ENCODE results near the gene PDE6G.
"Not testable (repeated sequence)": the region's sequence is repeated elsewhere in the genome, so short reads cannot be mapped to it uniquely, and the experiment has no call there.

Gene PDE6G

GRCh38 chr17:81635431-81635830 lies 20.9 kb downstream of the PDE6G start:
- no peak for DNase-seq (ENCODE audit: low read depth)

GRCh38 chr17:81631482-81631881 lies 24.9 kb downstream of the PDE6G start:
- no peak for DNase-seq (ENCODE audit: low read depth)

GRCh38 chr17:81630274-81630673 lies 26.1 kb downstream of the PDE6G start:
- no peak for DNase-seq (ENCODE audit: low read depth)

- no peak for DNase-seq (ENCODE audit: low read depth)
Observed at GRCh38 chr17:81621494-81622130, 34.7 kb downstream of the PDE6G start.

- not testable (repeated sequence) for DNase-seq (ENCODE audit: low read depth)
Observed at GRCh38 chr17:81618307-81618706, 38.0 kb downstream of the PDE6G start.

- DNase-seq (ENCODE audit: low read depth): no peak
Observed at GRCh38 chr17:81616877-81617276, 39.5 kb downstream of the PDE6G start.

GRCh38 chr17:81615401-81615930 lies 40.9 kb downstream of the PDE6G start:
- no peak for DNase-seq (ENCODE audit: low read depth)

- DNase-seq (ENCODE audit: low read depth): no peak
Observed at GRCh38 chr17:81612172-81612970, 44.0 kb downstream of the PDE6G start.

- DNase-seq (ENCODE audit: low read depth): no peak
Observed at GRCh38 chr17:81609541-81610311, 46.6 kb downstream of the PDE6G start.

GRCh38 chr17:81608605-81609004 lies 47.7 kb downstream of the PDE6G start:
- DNase-seq (ENCODE audit: low read depth): no peak

GRCh38 chr17:81608082-81608481 lies 48.3 kb downstream of the PDE6G start:
- no peak for DNase-seq (ENCODE audit: low read depth)

GRCh38 chr17:81607431-81607830 lies 48.9 kb downstream of the PDE6G start:
- DNase-seq (ENCODE audit: low read depth): no peak

GRCh38 chr17:81603846-81604610 lies 52.3 kb downstream of the PDE6G start:
- DNase-seq (ENCODE audit: low read depth): no peak

GRCh38 chr17:81601525-81602120 lies 54.7 kb downstream of the PDE6G start:
- DNase-seq (ENCODE audit: low read depth): peak; percentile 5

Data from stimulated activated CD8-positive, alpha-beta memory T cell treated with anti-CD3 and anti-CD28 coated beads, Interleukin-15, amount 100 ng/mL, for 1 hour (primary cell).